GM21825 (cell line): ENCODE results near the gene ANK2.

Source experiments
- ATAC-seq: cut with Tn5 transposase; IDR thresholded peaks from one replicate; pipeline ENCODE4 v1.9.1; 2021; ENCODE audit warnings: mild to moderate bottlenecking, moderate library complexity; ENCODE audit not compliant: unreplicated experiment

Gene ANK2

DNA sequence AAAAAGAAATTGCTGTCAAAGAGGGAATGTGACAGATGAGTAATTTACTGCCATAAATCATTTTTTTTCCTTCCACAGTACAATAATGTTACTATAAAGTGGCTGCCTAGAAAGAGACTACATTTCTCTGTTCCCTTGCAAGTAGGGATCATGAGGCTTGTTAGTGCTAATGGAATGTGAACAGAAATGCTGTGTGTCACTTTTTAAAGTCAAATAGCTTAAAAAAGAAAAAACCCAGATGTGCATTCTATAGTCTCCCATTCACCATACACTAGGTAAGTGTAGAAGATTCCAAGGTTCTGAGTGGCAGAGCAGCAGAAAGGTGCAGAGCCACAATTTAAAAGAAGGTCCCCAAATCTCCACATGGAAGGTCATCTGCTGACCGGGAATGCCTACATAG, 383.7 kb downstream of the ANK2 start:
- ATAC-seq: no peak
